ENCODE results near the gene LTBR.

DNA sequence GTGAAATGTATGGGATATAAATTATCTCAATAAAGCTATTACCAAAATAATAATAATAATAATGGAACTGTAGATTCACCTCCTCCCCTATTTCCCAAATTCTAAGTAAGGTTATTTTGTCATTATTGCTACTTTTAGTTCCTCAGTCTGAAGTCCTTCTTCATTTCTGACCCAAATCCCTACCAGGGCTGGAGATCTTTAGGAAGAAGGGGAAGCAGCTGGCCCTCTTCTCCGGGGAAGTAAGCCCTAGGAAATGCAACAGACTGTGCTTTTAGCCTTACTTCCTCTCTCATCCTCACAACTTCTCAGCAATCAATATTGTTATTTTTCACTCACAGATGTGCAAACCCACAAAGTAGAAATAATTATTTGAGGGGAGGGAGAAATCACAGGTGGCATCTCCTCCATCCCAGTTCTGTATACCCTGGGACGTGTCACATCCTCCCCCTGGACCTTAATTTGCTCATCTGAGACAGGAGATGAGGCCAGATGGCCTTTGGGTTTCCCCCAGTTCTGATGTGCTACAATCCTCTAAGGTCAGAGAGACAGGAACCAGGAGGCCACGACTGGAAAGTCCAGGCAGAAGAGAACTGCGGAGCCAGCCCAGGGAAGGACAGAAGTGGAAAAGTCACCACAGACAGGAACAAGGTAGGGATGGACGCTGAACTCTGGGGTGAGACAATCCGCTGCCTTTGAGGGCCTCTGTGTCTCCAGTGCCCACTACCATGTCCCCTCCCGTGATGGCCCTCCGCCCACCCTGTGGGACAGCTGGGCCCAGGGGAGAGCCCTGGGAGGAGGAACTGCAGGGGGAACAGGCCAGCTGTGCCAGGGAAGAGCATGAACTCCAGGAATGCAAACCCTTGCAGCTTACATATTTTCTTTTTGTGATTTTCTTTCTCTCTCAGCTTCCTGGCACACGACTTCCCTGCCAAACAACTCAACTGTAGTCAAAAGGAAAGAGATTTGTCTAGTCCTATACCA is 31.5 kb upstream of the LTBR start:
- TF ChIP-seq EGR1 (IDR thresholded peaks at IDR 0.05; ENCODE audit: low read depth in 2 of 2) (no peak), CTCF (IDR thresholded peaks at IDR 0.05; ENCODE audit: low read depth, low read length, missing input control) (no peak), RAD21 (IDR thresholded peaks at IDR 0.05) (no peak)
